ENCODE measurements around the gene GDA. TPM values are rescaled to one million over a fixed set of nuclear protein-coding genes. Genes with fewer than 3 reads are reported as not detected.
A peak's percentile ranks its signal among the peaks of the same experiment; 100 is the strongest.

Gene GDA
- total RNA-seq, 1 experiment from 2014 or later: 142 TPM

DNA sequence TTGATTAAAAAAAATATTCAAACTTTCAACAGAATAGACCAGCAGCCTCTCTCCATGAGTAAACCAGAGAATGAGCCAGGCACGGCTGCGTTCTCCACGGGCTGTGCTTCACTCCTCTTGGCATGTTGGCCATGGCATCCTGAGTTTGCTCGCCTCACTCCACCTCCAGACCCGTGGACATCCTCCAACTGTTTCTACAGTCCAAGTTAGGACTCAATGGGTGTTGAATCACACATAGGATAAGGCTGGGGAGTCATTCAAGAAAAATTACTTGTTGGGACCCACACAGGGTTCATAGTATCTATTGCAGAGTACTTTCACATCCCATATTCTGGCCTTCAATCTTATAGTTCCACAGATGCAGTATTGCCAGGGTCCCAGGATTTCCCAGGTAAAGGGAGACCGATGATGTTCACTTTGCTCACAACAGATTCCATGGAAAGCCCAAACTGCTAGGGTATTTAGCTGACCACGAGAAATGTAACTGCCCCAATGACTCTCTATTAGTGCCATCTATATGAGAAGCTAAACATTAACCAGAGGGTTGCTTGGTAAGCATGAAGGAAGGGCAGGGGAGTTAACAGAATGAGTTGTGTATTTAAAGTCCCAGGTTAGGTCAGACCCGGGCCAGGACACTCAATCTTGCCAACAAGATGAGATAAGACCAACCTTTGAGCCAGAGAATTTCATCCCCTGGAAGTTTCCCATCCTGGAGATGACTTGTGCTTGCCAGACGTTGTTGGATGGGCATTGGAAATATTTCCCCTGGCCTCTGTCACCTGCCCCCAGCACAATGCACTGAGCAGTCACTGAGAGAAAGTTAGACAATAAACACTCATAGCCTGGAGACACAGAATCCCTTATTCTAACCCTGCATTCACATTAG, 19.7 kb upstream of the GDA start:
- 0 out of 2 replicates have a peak, but pooled peaks cover 3% of the 10 kb centered on the region for H3K9me2 ChIP-seq (ENCODE audit: insufficient read depth)
- H3K9me3 ChIP-seq (ENCODE audit: insufficient read depth, low read depth): no peaks in the 10 kb centered on the region
- peak overlapping the region; percentile 48 for H3K4me2 ChIP-seq
- H3K4me3 ChIP-seq: no peak overlapping the region
- H4K20me1 ChIP-seq (ENCODE audit: insufficient read depth): no peaks in the 10 kb centered on the region
- TSS peak; percentile 34 for BruUV-seq (replicated peaks)
- H3F3A ChIP-seq (ENCODE audit: insufficient read depth, low read depth): peaks cover 20% of the 10 kb centered on the region; the same call in 1 of the 2 replicates
- H3K27me3 ChIP-seq (ENCODE audit: insufficient read depth, low read depth): no peaks in the 10 kb centered on the region
- no peaks in the 10 kb centered on the region for H3K36me3 ChIP-seq (ENCODE audit: low read depth)
- H3K27ac ChIP-seq: peak overlapping the region; percentile 70
- no peaks in the 10 kb centered on the region for H3K79me2 ChIP-seq (ENCODE audit: low read depth)
- no peak for TF ChIP-seq EZH2 (IDR thresholded peaks at IDR 0.05; ENCODE audit: low read depth)
- TF ChIP-seq CTCF (conservative IDR thresholded peaks at IDR 0.05): no peak
- POLR2A ChIA-PET (ENCODE audit: unreplicated experiment): no interaction called here
- peaks cover 37% of the 10 kb centered on the region for H3K4me1 ChIP-seq (replicated peaks; ENCODE audit: insufficient read depth)
- intact Hi-C loops (cut with micrococcal nuclease; ENCODE audit: unreplicated experiment): loop anchor here (1.0 kb wide), 2 partner anchors 10 to 37 kb away; no protein-coding TSS in a partner anchor
- H2AFZ ChIP-seq: peak overlapping the region; percentile 19; the same call in 1 of the 2 replicates
- CTCF ChIA-PET: no interaction called here
- peak; percentile 78 to 80 for DNase-seq

GRCh38 chr9:72130321-72130720, 18.9 kb upstream of the GDA start:
- Histone ChIP-seq H3K27me3 (ENCODE audit: insufficient read depth, low read depth) (no peaks in the 10 kb centered on the region), H2AFZ (peak overlapping the region; percentile 19; the same call in 1 of the 2 replicates), H3K36me3 (ENCODE audit: low read depth) (no peaks in the 10 kb centered on the region), H3K4me2 (peak overlapping the region; percentile 48), H3K79me2 (ENCODE audit: low read depth) (no peaks in the 10 kb centered on the region), H3K4me1 (replicated peaks; ENCODE audit: insufficient read depth) (peaks cover 37% of the 10 kb centered on the region), H3F3A (ENCODE audit: insufficient read depth, low read depth) (peaks cover 20% of the 10 kb centered on the region; the same call in 1 of the 2 replicates), H3K27ac (peak overlapping the region; percentile 70), H3K4me3 (no peak overlapping the region), H3K9me3 (ENCODE audit: insufficient read depth, low read depth) (no peaks in the 10 kb centered on the region), H3K9me2 (ENCODE audit: insufficient read depth) (0 out of 2 replicates have a peak, but pooled peaks cover 3% of the 10 kb centered on the region), H4K20me1 (ENCODE audit: insufficient read depth) (no peaks in the 10 kb centered on the region)
- TF ChIP-seq EZH2 (IDR thresholded peaks at IDR 0.05; ENCODE audit: low read depth): no peak
- TF ChIP-seq CTCF (conservative IDR thresholded peaks at IDR 0.05): no peak
- intact Hi-C loops (cut with micrococcal nuclease; ENCODE audit: unreplicated experiment): loop anchor here (1.0 kb wide), 2 partner anchors 9 to 36 kb away; no protein-coding TSS in a partner anchor
- ChIA-PET CTCF (no interaction called here), POLR2A (ENCODE audit: unreplicated experiment) (no interaction called here)
- BruUV-seq (replicated peaks): no TSS peak
- DNase-seq: no peak

- TF ChIP-seq EZH2 (IDR thresholded peaks at IDR 0.05; ENCODE audit: low read depth): no peak
- TF ChIP-seq CTCF (conservative IDR thresholded peaks at IDR 0.05): no peak
- POLR2A ChIA-PET (ENCODE audit: unreplicated experiment): no interaction called here
- DNase-seq: no peak
- no peaks in the 10 kb centered on the region for H4K20me1 ChIP-seq (ENCODE audit: insufficient read depth)
- H3K27me3 ChIP-seq (ENCODE audit: insufficient read depth, low read depth): no peaks in the 10 kb centered on the region
- H2AFZ ChIP-seq: no peak overlapping the region
- H3K4me2 ChIP-seq: peak overlapping the region; percentile 20
- peaks cover 37% of the 10 kb centered on the region for H3K4me1 ChIP-seq (replicated peaks; ENCODE audit: insufficient read depth)
- H3K9me3 ChIP-seq (ENCODE audit: insufficient read depth, low read depth): no peaks in the 10 kb centered on the region
- BruUV-seq (replicated peaks): no TSS peak
- H3F3A ChIP-seq (ENCODE audit: insufficient read depth, low read depth): peaks cover 20% of the 10 kb centered on the region; the same call in 1 of the 2 replicates
- H3K79me2 ChIP-seq (ENCODE audit: low read depth): no peaks in the 10 kb centered on the region
- H3K36me3 ChIP-seq (ENCODE audit: low read depth): no peaks in the 10 kb centered on the region
- CTCF ChIA-PET: no interaction called here
- peak overlapping the region; percentile 57; the same call in 1 of the 2 replicates for H3K27ac ChIP-seq
- H3K9me2 ChIP-seq (ENCODE audit: insufficient read depth): 0 out of 2 replicates have a peak, but pooled peaks cover 3% of the 10 kb centered on the region
- intact Hi-C loops (cut with micrococcal nuclease; ENCODE audit: unreplicated experiment): no loop called here
- H3K4me3 ChIP-seq: no peak overlapping the region; the same call in 1 of the 2 replicates
These were observed 18.0 kb upstream of the GDA start for GRCh38 chr9:72131206-72131605.
